GM12875 (cell line): ENCODE measurements around the gene JAKMIP1.
A peak's percentile ranks its signal among the peaks of the same experiment; 100 is the strongest.

ENCODE experiments used
- H3K4me3 ChIP-seq: one replicate; pipeline ENCODE4 v1.5.1; 2011; ENCODE audit warnings: low read depth, low read length, control low read depth
- TF ChIP-seq, protein P1 (sequence below): IDR thresholded peaks from 2 replicates; pipeline ENCODE4 v1.5.1; 2011; ENCODE audit warnings: low read depth, mild to moderate bottlenecking, control low read depth, inconsistent platforms, low read length, moderate library complexity, borderline replicate concordance; ENCODE audit not compliant: insufficient read depth

JAKMIP1 gene

DNA sequence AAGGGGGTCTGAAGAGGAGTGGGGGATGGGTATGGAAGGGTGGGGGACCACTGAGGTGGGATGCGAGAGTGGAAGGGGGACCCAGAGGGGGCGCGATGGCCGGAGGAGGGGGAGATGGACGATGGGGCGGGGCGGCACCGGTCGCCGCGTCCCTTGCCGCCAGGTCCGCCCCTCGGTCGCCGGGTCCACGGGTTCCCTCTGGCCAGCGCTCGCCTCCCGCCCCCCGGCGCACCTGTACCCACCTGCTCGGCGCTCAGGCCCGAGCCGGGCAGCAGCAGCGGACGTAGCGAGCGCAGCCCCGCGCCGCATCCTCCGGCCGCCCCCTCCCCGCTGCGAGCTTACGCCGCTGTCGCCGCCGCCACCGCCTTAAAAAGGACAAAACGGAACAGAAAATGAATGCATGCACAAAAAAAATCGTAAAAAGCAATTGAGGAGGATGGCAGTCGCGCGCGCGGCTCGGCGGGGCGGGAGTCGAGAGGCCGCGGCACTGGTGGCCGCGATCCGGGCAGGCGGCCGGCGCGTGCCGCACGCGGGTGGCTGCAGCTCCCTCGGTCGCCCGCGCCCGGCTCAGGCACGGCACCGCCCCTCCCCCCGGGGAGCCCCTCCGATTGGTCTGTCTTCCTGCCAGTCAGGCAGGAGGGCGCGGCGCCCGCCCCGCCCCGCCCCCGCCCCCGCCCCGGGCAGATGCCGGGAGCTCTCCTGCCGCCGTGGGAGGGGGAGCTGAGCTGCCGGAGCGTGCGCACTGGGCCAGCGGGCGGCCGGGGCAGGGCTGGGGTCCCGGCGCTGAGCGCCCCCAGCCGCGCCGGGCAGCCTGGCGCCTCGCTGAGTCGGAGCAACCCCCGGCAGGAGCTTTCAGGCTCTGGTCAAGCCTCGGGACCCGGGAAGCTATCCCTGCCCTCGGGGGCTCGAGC, at the start of gene JAKMIP1:
TSS of gene JAKMIP1 (minus strand) at position 539 of the 911 bp plus-strand sequence. CDS start 87,699 bp downstream, outside the sequence.
- TF ChIP-seq, protein P1, sequence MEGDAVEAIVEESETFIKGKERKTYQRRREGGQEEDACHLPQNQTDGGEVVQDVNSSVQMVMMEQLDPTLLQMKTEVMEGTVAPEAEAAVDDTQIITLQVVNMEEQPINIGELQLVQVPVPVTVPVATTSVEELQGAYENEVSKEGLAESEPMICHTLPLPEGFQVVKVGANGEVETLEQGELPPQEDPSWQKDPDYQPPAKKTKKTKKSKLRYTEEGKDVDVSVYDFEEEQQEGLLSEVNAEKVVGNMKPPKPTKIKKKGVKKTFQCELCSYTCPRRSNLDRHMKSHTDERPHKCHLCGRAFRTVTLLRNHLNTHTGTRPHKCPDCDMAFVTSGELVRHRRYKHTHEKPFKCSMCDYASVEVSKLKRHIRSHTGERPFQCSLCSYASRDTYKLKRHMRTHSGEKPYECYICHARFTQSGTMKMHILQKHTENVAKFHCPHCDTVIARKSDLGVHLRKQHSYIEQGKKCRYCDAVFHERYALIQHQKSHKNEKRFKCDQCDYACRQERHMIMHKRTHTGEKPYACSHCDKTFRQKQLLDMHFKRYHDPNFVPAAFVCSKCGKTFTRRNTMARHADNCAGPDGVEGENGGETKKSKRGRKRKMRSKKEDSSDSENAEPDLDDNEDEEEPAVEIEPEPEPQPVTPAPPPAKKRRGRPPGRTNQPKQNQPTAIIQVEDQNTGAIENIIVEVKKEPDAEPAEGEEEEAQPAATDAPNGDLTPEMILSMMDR, result no peak
- peak within 1 kb of the TSS; percentile 86 for H3K4me3 ChIP-seq

DNA sequence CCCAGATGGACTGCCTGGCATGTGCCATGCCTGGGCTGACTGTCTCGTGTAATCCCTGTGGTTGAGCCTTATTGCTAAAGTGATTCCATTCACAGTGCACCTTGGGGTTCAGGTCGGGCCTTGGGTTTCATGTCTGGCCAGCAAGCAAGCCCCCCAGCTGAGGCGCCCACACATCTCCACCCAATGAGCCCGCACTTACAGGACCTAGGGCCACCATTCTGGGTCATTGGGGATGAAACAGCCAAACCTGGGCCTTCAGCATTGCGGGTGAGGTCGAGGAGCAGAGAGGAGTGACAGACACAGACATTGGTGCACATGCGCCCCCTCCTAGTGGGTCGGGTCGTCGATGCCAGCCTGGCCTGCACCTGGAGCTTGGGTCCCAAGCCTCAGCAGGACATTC, 48.0 kb upstream of the JAKMIP1 start:
- H3K4me3 ChIP-seq, result no peak overlapping the region
- TF ChIP-seq, protein P1, result no peak

DNA sequence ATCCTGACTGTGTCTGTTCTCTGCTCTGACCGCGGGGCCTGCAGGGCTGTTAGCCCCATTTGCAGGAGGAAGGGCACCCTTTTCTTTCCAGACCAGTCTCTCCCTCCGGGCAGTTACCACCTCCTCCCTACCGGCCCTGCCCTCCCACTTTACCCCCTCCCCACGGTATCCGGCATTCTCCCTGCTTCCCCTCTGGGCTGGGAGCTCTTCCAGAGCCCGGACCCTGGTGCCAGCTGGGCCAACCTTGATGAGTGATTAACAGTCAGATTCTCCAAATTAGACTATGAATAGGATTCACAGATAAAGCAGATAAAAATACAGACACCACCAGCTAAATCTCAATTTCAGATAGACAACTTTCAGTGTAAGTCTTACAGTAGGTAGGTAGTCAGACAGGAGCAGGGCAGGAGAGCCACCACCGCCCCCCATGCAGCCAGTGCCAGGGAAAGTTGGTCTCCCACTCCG, 45.9 kb upstream of the JAKMIP1 start:
- TF ChIP-seq, protein P1, result no peak
- H3K4me3 ChIP-seq, result no peak overlapping the region

DNA sequence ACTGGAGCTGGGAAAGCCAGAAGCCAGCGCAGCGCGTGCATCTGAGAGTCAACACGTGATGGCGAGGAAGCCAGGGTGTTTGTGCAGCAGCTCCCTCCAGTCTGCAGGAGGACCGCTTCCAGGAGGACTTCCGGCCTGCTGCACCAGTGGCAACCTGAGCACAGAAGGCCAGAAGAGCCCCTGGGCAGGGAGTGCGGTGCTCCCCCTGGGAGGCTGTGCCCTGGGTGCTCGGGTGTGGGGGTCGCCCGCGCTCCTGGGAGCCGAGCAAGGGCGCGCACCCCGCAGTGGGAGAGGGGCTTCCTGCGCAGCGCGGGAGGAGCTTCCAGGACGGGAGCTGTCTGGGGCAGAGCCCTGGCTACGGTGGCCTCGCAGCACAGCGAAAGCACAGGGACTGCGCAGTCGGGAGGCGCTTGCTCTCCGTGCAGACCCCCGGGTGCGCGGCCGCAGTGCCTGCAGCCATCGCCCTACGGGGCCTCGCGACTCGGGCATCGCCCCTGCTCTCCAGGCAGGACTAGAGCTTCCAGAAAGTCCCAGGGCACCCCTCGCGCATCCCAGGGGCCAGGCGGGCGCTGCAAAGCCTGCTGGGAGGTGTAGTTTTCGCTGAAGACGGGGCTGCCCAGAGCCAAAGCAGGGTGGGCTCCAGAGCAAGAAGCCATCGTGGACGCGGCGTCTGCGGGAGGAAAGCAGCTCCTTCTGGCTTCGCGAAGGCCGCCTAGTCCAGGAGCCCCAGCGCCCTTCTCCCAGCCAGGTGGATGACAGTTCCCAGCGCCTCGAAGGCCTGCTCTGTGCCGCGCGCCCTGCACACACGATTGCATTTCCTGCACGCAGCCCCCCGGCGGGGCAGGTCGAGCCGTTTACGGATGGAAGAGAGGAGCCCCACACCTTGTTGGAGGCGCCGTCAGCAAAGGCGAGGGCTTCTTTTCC, 45.2 kb upstream of the JAKMIP1 start:
- no peak overlapping the region for H3K4me3 ChIP-seq
- TF ChIP-seq, protein P1, result no peak

DNA sequence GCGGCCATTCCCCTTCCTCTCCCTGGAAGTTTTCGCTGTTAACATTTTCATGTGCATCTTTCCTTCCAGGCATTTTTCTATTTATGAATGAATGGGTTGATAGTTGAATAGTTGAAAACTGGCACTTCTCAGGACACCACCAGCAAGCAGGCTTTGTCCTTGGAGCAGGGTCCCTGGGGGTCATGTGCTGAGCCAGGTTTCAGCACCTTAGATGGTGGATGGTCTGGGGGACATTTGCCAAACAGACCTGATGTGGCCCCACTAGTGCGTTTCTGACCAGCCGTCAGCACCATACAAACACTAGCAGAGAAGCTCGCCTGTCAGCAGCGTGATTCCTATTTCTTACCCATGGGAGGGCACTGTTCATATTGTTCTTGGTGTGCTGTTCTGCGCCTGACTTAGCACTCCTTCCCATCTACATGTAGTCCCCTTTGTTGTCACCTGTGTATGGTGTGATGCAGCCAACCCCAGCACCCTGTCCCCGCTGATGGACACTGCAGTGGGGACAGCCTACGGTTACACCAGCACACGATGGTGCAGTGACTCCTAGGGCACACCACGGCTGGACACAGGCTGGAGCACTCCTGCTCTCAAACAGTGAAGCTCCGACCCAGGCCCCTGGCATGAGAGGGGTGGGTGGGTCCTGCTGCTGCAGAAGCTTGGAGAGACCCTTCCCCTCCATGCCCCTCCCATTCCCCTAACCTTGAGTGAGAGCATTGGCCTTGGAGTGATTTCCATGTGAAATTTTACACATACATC, 42.1 kb upstream of the JAKMIP1 start:
- TF ChIP-seq, protein P1, result no peak
- H3K4me3 ChIP-seq, result no peak overlapping the region

DNA sequence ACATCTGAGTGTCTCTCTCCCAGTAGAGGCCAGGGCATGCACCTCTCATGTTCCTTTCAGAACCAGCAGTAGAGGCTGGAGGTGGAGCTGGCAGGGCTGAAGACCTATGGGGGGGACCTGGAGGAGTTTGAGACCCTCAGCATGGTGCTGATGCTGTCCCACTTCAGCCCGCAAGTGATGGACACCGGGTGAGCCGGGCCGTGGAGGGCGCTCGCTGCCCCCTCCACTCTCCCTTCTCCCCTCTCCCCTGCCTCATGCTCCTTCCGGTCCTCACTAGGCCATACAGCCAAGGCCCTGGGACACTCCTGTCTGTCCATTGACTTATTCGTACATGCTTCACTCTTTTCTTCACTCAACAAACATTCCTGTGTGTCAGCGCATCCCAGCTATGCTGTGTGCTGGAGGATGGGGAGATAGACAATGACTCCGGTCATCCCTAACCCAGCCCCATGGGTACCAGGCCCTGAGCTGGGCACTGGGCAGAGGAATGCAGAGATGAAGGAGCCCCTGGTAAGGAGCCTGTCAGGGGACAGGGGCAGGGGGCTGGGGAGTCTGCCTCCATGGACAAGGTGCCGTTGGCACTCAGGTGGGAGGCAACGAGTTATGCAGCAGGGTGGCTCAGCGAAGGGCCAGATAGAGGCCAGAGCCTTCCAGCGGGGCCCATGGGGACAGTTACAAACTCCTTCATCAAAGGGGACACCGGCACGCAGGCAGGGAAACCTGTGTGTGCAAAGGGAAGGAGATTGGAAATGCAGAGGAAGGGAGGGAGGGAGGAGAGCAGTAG, 40.9 kb upstream of the JAKMIP1 start:
- no peak overlapping the region for H3K4me3 ChIP-seq
- TF ChIP-seq, protein P1, result no peak
